HG03066 (cell line): ENCODE data around the gene CFAP92.

Experiments used
- ATAC-seq: cut with Tn5 transposase; IDR thresholded peaks from one replicate; pipeline ENCODE4 v1.9.1; 2021; ENCODE audit warnings: low read depth; ENCODE audit not compliant: unreplicated experiment

CFAP92 gene

DNA sequence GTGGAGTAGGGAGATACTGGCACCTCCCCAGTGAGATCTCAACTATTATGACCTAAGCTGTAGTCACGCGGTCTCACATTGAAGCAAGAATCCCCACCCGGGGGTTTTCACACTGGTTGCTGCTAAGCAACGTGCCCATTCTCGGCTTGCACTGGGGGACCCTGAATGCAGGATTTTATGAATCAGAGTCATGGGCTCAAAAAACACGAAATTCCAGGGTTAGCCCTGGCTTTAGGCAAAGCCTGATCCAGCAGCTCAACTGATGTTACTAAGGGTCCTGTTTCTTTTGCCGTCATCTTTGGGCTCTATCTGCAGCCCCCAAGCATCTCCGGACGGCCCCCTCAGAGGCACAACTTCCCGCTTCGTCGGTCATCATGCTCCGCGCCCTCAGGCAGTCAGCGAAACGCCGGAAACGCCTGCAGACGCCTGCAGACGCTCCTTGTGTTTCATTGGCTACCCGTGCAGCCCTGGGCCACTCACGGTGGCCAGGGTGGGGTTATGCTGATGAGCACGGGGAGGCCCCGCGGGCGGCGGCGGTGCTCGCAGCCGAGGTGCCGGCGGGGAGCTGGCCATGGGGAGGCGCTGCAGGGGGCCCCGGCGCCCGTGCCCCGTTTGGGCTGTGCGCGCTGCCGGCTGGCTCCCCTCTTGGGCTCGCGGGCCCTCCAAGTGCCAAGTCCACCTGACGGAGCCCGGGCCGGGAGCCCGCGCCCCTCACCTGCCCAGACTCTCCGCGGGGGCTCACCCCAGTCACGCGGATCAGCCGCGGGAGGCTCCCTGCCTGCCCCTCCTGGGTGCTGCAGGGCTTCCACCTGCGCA lies 33.1 kb upstream of the CFAP92 start:
- ATAC-seq, result peak; percentile 98

DNA sequence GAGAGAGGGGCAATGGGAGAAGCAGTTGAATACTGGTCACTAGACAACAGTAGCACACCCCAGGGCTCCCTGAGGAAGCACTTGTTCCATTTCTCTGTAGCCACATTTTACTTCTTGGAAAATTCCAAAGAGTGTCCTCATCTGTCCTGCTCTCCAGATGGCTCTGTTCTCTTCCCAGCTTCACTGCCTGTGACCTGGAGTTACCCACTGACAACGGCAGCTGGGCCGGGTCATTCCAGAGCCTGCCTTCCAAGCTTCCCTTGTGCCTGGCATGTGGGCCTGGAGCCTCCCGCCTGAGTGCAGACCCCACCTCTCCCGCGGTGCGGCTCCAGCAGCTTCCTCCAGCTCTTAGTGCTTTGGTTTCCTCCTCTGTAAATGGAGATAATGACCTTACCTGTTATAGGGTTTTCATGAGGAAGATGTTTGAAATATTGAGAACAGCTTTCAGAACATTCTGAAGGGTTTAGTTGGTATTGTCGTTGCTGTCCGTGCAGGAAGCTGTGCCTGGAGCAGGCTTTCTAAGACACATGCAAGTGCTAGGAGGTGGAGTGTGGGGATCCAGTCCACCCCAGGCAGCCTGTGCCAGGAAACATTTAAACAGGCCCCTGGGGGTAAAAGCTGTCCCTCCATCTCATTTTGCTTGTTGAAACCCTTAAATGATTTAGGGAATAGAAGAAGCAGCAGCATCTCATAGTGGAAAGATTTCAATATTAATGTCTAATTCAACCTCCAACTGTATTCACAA lies 32.0 kb upstream of the CFAP92 start:
- no peak for ATAC-seq

DNA sequence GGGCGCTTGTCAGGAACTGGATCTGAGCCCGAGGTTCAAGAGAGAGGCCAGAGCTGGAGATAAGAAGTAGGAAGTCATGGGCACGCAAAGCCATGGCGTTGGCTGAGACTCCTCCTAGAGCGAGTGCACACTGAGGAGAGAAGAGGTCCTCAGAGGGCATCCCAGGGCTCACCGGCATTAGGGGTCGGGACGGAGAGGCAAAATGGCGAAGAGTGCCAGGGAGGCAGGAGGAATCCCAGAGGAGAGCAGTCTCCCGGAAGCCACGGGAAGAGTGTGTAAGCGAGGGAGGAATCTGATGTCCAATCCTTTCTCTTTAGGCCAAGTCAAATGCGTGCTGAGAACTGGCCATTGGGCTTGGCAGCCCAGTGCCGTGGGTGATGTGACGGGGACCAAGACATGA lies 31.2 kb upstream of the CFAP92 start:
- ATAC-seq, result no peak

DNA sequence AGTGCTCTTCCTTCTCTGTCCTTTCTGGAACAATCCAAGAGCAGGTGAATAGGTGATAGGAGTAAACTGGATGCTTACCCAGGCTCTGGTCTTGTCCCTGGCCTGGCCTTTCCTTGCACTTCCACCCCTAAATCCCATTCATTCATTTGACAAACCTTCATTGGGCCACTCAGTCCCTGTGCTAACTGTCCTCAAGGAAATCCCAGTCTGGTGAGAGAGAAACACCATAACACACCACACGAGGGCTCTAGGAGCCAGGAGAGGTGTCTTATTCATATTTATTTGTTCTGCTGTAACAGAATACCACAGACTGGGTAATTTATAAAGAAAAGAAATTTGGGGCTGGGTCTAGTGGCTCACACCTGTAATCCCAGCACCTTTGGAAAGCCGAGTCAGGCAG lies 30.0 kb upstream of the CFAP92 start:
- ATAC-seq, result no peak

DNA sequence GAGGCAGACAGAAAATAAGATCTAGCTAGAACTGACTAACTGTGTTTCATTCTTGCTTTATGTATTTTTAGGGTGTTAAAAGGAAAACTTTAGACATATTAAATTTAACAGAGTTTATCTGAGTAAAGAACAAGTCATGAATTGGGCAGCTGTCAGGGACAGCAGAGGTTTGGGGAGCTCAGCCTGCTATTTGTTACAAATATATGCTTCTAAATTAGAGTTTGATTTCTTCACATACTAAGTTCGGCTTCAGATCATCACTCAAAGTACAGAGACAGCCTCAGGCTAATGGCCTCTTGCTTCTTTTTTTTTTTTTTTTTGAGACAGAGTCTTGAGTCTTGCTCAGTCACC lies 29.1 kb upstream of the CFAP92 start:
- ATAC-seq, result no peak

DNA sequence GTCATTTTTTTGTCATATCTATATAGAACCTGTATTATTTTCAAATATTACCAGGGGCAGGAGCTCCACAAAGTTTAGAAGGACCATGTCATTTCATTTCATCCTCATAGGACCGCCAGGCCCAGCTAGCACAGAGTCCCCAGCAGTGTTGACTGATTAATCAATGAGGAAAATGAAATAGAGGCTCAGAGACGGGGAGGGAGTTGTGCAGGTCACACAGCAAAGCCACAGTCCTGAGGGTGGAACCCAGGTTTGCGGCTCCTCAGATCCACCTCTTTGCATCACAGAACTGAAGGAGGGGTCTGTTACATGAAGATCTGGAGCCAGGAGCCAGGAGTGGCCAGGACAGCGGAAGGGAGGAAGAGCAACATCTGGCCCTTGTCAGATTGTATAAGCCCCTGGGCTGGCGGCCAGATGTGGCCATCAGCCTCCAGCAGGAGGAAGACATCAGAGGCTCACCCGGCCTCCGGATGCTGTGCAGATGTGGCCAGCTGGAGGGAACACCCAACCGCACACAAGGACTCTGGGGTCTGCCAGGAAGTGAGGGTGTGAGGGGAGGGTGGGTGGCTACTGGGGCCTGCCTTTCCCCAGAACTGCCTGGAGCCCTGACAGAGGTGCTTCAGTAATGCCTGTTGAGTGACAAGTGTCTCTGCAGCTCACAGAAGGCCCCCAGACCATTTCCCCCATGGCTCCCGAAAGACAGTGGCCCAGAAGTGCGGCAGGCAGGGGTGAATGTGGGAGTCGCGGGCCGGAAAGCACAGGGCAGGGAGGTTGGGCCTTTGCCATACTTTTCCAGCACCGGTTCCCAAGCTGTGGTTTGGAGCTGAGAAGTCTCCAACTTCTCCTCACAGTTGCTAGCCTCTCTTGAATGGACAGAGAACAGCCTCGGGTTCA lies 28.5 kb upstream of the CFAP92 start:
- ATAC-seq, result no peak

DNA sequence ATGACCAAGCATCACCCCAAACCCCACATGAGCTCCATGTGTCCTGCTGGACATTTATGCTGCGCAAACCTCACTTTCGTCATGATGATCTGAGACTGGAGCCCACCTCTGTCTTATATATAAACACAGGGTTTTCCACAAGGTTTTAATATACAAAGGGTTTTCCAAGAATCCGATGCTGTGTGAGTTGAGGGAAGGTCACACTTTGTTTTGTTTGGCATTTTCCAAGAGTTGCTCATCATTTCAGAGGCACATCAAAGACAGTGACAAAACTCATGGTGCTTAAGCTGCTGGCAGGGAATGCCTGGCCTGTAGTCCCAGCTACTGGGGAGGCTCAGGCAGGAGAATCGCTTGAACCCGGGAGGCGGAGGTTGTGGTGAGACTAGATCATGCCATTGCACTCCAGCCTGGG lies 27.3 kb upstream of the CFAP92 start:
- no peak for ATAC-seq

DNA sequence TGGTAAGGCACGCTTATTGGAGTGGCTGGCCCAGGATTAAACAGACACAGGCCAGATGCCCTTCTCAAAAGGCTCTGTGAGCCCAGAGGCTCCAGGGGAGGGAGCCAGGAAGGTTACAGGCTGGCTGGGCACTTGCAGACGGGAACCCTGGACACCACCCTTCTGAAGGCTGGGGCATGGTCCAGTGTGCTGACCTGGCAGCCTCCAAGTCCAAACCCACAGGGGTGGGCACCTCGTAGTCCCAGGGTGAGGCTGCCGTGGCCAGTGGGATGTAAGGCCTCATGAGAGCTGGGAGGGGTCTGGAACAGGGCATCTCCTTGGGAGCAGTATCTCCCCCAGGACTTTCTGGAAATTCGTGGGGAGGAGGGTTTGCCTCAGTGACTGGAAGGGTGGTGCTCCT lies 26.8 kb upstream of the CFAP92 start:
- no peak for ATAC-seq

DNA sequence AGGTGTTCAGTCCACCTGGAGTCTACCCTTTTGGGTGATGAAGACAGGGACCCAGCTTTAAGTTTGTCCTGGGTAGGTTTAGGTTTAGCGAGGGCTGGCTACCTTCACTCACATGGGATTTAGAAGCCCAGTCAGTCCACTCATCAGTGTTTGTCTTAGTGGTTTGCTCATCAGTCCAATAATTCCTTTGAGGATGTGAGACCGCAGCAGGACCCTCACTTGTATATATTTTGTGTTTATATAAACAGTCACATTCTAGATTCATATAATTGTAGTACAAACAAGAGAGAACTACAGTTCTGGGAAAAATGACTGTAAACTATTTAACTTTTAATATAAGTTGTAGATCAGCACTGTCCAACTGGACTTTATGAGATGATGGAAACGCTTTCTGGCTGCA lies 25.4 kb upstream of the CFAP92 start:
- ATAC-seq, result no peak

DNA sequence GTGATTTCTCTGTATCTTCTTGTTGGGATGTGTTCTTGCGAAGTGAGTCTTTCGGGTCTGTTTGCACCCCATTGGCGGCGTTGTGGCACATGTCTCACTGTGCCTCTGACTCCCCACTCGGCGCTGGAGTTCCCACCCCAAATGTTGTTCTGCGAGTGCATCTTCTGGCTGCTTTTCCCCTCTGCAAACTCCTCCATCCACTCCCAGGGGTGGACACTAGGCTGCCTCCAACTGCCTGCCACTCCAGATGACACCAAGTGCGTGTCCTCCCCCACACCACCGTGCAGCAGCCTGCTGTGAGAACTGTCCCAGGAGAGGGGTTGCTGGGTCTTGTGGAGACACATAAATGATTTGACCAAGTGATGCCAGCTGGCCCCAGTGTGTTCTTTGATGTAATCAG lies 24.9 kb upstream of the CFAP92 start:
- ATAC-seq, result no peak

DNA sequence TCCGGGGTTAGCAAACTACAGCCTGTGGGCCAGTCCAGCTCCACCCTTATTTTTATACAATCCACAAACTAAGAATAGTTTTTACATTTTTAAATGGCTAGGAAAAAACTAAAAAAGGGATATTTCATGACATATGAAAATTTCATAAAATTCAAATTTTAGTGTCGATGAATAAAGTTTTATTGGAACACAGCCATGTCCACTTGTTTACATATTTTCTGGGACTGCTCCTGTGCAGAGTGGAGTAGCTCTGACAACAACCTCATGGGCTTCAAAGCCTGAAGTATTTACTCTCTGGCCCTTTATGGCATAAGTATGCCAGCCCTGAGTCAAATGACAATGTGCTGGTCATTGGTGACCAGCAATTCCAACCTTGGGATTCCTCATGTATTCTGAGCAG lies 24.4 kb upstream of the CFAP92 start:
- ATAC-seq, result no peak

DNA sequence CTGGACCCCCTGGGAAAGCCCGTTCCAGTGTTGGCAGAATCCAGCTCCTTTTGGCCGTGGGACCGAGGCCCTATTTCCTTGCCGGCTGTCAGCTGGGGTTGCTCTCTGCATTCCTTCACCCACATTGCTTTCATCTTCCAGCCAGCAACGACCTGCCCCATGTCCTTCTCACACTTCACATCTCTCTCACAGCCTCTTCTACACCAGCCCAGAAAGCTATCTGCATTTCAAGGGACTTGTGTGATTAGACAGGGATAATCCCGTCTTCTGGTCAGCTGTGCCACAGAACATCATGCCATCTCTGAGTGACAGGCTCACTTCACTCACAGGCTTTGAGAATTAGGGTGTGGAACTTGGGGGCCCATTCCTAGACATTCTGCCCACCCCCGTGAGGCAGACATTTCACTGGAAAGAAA lies 23.6 kb upstream of the CFAP92 start:
- ATAC-seq, result no peak

DNA sequence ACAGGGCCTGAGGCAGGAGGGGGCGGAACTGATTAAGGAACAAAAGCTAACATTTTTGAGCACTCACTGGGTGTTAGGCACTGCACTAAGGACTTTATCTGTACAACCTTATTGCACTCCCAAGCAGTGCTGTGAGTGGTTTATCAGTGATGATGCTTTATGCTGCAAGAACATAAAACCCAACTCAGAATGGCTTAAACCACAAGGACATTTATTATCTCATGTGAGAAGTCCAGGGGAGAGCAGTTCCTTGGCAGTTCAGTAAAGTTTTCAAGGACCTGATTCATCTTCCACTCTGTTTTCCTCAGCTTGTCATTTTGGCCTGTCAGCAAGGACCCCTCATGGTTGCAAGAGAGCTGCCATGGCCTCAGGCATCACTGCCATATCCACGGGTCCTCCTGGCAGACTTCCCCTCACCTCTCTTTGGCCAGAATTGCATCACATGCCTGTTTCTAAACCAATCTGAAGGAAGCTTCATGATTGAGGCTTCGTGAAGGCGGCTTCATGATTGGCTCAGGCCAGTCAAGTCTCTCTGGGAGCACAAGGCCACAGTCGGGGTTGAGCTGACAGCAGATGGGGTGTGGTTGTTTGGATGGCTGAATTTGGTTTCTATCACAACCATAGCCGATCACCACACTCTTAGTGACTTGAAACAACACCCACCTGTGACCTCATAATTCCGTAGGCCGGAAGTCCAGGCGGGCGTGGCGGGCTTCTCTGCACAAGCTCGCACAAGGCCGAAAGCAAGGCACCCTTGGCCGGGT lies 23.0 kb upstream of the CFAP92 start:
- no peak for ATAC-seq

DNA sequence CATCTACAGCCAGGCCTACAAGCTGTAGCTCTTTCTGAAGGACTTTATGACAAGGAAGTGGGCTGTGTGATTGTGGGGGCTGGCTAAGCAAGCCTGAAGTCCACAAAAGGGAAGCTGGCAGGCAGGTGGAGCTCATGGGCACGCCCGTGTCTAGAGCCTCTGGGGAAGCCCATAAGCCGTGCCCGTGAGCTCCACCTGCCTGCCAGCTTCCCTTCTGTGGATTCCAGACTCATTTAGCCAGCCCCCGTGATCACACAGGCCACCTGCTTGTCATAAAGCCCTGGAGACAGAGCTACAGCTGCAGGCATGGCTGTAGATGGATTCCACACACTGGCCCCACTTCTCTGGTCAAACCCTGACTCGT lies 22.5 kb upstream of the CFAP92 start:
- ATAC-seq, result no peak

DNA sequence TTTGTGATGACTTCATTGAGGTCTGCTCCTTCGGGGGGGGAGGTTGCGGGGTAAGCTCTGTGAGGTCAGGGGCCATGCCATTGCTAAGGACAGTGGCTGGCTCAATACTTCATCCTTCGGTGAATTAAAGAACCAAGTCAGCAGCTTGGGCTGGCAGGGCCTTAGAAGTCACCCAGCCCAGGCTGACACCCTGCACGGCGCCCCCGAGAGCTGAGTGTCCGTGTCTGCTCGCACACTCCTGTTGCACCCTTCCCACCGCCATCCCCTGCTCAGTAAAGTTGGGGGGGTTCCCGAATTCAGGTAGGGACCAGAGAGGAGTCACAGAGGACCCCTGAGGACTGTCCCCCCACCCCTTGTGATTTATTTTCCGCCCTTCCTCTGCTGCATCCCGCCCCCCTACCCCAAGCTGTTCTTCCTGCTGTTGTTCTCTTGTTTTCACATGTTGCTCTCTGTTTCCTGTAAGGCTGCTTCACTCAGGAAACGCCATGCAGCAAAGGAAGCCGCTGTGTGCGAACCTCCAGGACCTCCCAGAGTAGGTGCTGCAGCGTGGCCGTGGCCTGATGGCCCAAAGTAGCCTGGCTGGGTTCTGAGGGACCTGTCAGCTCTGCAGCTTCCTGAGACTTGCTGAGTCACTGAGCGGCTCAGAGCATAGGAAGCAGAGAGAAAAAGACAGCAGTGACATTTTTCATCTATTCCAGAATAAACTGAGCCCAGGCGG lies 21.7 kb upstream of the CFAP92 start:
- no peak for ATAC-seq

DNA sequence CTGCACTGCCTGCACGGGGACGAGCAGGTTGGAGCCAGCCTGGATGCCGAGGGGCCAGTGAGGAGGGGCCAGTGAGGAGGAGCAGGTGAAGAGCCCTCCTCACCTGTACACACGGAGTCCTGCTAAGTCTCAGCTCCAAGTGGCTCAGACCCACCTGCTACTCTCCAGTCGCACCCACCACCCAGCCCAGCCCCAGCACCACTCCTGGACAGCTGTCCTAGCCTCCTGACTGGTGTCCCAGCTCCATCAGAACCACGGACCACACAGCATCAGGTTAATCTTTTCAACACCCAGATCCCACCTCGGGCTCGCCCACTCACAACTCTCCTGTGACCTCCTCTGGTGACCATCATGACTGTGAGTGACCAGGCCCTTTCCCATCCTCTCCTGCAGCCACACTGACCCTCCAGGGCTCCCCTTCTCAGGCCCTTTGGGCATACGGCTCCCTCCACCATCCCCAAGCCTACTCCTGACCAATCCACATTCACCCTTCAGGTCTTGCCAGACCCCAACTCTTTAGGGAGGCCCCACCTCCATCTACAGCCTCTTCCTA lies 21.0 kb upstream of the CFAP92 start:
- no peak for ATAC-seq

DNA sequence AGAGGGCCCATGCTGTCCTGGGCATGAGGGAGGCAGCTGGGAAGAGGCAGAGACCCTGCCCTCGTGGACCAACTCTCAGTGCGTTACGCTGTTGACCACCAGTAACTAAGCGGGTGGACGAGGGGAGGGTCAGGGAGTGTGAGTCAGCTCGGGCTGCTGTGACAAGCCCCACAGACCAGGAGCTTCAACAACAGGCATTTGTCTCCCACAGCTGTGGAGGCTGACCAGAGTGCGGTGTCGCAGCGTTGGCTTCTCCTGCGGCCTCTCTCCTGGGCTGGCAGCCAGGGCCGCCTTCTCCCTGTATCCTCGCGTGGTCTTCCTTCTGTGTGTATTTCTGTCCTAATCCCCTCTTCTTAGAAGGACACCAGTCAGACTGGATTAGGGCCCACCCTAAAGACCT lies 20.3 kb upstream of the CFAP92 start:
- ATAC-seq, result no peak

DNA sequence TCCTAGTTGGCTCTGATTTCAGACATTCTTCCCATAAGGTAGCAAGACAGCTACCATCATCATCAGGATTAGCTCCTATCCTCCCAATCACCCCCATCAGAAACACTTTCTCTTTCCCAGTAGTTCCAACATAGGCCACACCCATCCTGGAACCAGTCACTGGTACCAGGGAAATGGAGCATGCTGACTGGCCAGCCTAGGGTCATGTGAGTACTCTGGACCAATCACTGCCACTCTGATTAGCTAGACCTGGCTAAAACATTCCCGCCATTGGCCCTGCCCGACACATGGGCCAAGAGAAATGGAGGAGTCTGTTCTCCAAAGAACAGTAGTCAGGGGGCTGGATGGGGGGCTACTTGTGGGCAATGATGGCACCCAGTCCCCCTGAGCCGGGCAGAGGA lies 19.6 kb upstream of the CFAP92 start:
- ATAC-seq, result no peak

DNA sequence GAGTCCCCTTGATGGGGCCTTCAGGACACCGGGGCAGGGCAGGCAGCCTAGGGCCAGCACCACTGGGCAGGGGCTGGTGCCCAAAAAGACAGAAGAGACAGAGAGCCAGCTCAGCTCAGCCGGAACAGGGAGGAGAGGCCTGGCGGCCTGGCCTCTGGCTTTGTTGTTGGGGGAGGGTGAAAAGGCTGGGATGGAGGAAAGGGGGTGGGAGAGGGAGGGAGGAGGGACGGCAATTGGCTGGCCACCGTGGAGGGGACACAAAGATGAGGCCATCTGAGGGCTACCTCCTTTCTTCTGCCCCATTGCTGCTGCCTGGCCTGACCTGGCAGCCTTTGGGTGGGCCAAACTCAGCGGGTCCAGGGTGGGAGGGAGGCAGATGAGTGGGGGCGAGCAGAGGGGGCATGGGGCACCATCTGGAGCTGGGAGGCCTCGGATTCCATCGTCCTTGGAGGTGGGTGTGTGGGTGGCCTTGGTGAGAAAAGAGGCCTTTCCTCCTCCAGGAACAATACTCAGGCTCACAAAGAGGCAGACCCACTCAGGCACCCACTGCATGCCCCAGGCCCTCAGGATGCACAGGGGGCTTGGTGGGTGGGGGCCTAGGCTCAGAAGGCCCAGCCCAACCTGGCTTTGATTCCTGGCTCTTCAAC lies 16.6 kb upstream of the CFAP92 start:
- no peak for ATAC-seq
